ENCODE results near the gene FOXD4L5.
"Not testable (repeated sequence)": the region's sequence is repeated elsewhere in the genome, so short reads cannot be mapped to it uniquely, and the experiment has no call there.

FOXD4L5 gene

DNA sequence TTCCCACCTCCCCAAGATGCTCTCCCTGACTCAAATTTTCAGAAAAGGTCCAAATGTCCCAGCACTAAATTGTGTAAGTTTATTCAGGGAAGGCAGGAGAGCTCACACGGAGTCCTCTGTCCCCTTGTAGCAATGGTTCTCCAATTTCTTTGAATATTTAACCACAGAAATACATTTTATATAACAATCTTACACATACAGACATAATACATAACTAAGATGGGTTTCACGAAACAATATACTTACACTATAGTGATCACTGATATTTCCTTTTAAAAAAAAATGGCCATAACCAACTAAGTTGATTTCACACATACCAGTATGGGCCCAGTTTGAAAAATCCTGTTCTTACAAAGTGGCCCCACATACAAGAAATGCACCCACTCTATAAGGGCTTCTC lies at the start of gene FOXD4L5:
Gene FOXD4L5, minus strand, starts transcription at position 101 of the 400 bp plus-strand sequence. CDS start 832 bp downstream, outside the sequence.
- DNase-seq (ENCODE audit: low read depth in 2 of 2) = not testable (repeated sequence)

DNA sequence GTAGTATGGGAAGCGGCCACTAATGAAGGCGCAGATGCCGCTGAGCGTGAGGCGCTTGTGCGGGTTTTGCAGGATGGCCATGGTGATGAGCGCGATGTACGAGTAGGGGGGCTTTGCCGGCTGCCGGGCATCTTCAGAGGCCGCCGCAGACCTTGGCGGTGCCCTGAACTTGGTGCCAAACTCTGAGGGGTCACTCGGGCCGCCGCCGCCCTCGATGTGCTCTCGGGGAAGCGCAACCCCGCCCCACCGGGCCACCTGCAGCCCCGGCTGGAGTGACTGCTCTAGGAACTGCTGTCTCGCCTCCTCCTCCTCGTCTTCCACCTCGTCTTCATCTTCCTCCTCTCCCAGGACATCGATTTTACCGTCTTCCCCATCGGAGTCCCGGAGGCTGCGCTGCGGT lies 1.1 kb downstream of the FOXD4L5 start:
- DNase-seq (ENCODE audit: low read depth in 2 of 2) = not testable (repeated sequence)

DNA sequence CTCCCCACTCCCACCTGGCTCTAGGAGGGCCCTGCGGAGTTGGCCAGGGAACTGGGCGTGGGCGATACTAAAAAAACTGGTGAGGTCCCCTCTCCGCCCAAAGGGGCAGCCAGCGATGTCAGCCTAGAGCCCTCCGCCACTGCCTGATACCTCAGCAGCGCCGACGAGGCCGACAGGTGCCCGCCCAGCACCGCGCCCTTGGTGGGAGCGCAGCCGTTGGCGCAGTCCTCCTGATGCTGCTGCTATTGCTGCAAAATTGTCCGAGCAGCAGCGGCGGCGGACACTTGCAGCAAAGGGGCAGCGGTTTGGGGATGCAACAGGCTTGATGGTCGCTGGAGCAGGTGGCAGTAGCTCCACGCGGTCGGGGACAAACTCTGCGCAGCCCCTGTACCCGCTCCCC lies 2.0 kb downstream of the FOXD4L5 start:
- not testable (repeated sequence) for DNase-seq (ENCODE audit: low read depth in 2 of 2)
